ENCODE measurements around the gene SERHL2.

SERHL2 gene

DNA sequence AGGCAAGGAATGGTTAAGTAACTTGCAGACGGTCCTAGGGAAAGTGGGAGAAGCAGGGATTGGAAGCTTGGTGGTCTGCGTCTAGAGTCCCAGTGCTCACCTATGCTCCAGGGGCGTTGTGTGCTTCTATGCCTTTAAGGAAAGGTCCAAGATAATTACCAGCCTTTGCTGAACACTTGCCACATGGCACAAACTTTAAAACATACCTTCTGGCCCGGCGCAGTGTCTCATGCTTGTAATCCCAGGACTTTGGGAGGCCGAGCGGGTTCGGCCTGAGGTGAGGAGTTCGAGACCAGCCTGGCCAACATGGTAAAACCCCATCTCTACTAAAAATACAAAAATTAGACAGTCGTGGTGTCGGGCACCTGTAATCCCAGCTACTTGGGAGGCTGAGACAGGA lies 58.6 kb downstream of the SERHL2 start:
- Histone ChIP-seq H3K9me3 (ENCODE audit: insufficient read depth, low read depth, low read length) (no peaks in the 10 kb centered on the region), H3K27me3 (ENCODE audit: insufficient read depth, low read length, poor library complexity, severe bottlenecking) (no peaks in the 10 kb centered on the region), H4K20me1 (ENCODE audit: insufficient read depth, low read length, poor library complexity, severe bottlenecking) (peaks cover 44% of the 10 kb centered on the region), H3K79me2 (ENCODE audit: insufficient read depth, low read length) (peaks cover 70% of the 10 kb centered on the region), H3F3A (ENCODE audit: low read depth) (peaks cover 7% of the 10 kb centered on the region), H2AFZ (ENCODE audit: low read length) (no peak overlapping the region), H3K4me2 (ENCODE audit: low read depth, low read length, poor library complexity, severe bottlenecking) (peak overlapping the region; percentile 80), H3K9ac (ENCODE audit: low read depth, low read length, poor library complexity, severe bottlenecking) (peak overlapping the region; percentile 98), H3K4me1 (ENCODE audit: insufficient read depth, low read length, poor library complexity, severe bottlenecking) (peaks cover 46% of the 10 kb centered on the region), H3K9me2 (replicated peaks; ENCODE audit: low read depth, low read length) (no peaks in the 10 kb centered on the region), H3K36me3 (ENCODE audit: insufficient read depth, low read length) (no peaks in the 10 kb centered on the region), H3K4me3 (ENCODE audit: low read length, poor library complexity, severe bottlenecking) (peak overlapping the region; percentile 98)
- TF ChIP-seq, protein P1, sequence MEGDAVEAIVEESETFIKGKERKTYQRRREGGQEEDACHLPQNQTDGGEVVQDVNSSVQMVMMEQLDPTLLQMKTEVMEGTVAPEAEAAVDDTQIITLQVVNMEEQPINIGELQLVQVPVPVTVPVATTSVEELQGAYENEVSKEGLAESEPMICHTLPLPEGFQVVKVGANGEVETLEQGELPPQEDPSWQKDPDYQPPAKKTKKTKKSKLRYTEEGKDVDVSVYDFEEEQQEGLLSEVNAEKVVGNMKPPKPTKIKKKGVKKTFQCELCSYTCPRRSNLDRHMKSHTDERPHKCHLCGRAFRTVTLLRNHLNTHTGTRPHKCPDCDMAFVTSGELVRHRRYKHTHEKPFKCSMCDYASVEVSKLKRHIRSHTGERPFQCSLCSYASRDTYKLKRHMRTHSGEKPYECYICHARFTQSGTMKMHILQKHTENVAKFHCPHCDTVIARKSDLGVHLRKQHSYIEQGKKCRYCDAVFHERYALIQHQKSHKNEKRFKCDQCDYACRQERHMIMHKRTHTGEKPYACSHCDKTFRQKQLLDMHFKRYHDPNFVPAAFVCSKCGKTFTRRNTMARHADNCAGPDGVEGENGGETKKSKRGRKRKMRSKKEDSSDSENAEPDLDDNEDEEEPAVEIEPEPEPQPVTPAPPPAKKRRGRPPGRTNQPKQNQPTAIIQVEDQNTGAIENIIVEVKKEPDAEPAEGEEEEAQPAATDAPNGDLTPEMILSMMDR (conservative IDR thresholded peaks at IDR 0.05; ENCODE audit: low read length), result no peak
- no peak for TF ChIP-seq EZH2phosphoT487 (IDR thresholded peaks at IDR 0.05; ENCODE audit: borderline replicate concordance)

DNA sequence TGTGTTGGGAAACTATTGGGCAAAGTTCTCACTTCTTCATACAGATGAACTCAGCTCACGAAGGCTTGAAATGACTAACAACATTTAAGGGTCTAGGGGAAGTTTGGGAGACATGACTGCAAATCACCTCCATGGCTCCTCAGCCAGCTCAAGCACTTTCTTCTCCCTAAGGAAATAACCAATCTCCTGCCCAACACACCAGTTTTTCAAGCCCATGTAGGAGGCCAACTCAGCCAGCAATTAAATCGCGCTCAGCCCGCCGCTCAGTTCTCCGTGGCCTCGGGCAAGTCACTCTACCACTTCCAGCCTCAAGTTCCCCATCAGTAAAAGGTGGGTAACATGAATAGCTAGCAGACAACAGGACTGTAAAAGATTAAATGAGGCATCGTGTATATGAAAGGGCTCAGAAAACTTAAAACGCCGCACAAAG lies 60.1 kb downstream of the SERHL2 start:
- Histone ChIP-seq H3K9ac (ENCODE audit: low read depth, low read length, poor library complexity, severe bottlenecking) (peak overlapping the region; percentile 98), H3K9me3 (ENCODE audit: insufficient read depth, low read depth, low read length) (no peaks in the 10 kb centered on the region), H3K4me2 (ENCODE audit: low read depth, low read length, poor library complexity, severe bottlenecking) (peak overlapping the region; percentile 80), H3K36me3 (ENCODE audit: insufficient read depth, low read length) (peaks cover under 1% of the 10 kb centered on the region; the same call in 1 of the 2 replicates), H3K79me2 (ENCODE audit: insufficient read depth, low read length) (peaks cover 55% of the 10 kb centered on the region), H3K4me3 (ENCODE audit: low read length, poor library complexity, severe bottlenecking) (peak overlapping the region; percentile 98), H3K4me1 (ENCODE audit: insufficient read depth, low read length, poor library complexity, severe bottlenecking) (peaks cover 42% of the 10 kb centered on the region), H3K27me3 (ENCODE audit: insufficient read depth, low read length, poor library complexity, severe bottlenecking) (no peaks in the 10 kb centered on the region), H3K9me2 (replicated peaks; ENCODE audit: low read depth, low read length) (no peaks in the 10 kb centered on the region), H2AFZ (ENCODE audit: low read length) (peak overlapping the region; percentile 80), H4K20me1 (ENCODE audit: insufficient read depth, low read length, poor library complexity, severe bottlenecking) (peaks cover 40% of the 10 kb centered on the region), H3F3A (ENCODE audit: low read depth) (peaks cover 7% of the 10 kb centered on the region)
- no peak for TF ChIP-seq EZH2phosphoT487 (IDR thresholded peaks at IDR 0.05; ENCODE audit: borderline replicate concordance)

DNA sequence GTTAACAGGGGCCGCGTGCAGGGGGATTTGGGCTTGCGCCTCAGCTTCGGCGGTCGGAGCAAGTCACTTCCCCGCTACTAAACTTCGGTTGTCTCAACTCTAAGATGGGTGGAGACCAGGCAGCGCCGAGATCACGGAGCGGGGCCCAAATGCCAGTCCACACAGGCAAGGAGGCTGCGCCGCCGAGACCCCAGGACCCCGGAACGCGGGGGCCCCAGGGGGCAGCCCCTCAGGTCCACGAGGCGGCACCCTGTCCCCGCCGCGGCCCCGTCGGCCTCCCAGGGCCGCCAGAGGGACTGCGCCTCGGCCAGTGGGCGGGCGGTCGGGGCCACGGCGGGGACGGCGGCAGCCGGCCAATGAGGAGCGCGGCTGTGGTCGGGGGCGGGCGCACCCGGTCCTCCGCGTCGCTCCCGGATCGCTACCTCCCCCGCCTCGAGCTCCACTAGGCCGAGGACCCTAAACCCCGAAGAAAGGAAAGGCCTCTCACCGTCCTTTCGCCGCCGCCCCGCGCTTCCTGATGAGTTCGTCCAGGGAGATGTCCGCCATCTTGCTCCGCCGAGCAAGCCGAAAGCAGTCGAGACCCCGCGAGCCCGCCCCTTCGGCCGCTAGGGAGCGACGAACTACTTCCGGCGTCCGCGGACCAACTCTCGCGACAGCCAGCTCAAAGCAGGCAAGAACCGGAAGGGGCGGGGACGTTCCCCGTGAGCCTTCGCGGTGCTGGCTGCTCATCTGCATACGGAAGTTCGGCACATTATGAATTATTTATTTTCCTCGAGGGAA lies 60.7 kb downstream of the SERHL2 start, which contains the start of gene POLDIP3:
POLDIP3 (minus strand) TSS at position 572 of the 780 bp plus-strand sequence; CDS start at position 546, 26 bp downstream.
- Histone ChIP-seq H3K79me2 (ENCODE audit: insufficient read depth, low read length) (peaks cover 49% of the 10 kb centered on the region), H2AFZ (ENCODE audit: low read length) (peak within 1 kb of the TSS; percentile 80), H3K9ac (ENCODE audit: low read depth, low read length, poor library complexity, severe bottlenecking) (peak within 1 kb of the TSS; percentile 98), H3K36me3 (ENCODE audit: insufficient read depth, low read length) (peaks cover 3% of the 10 kb centered on the region; the same call in 1 of the 2 replicates), H3K9me2 (replicated peaks; ENCODE audit: low read depth, low read length) (no peaks in the 10 kb centered on the region), H3K27me3 (ENCODE audit: insufficient read depth, low read length, poor library complexity, severe bottlenecking) (no peaks in the 10 kb centered on the region), H3K9me3 (ENCODE audit: insufficient read depth, low read depth, low read length) (no peaks in the 10 kb centered on the region), H3K4me2 (ENCODE audit: low read depth, low read length, poor library complexity, severe bottlenecking) (peak within 1 kb of the TSS; percentile 80), H3K4me1 (ENCODE audit: insufficient read depth, low read length, poor library complexity, severe bottlenecking) (peaks cover 37% of the 10 kb centered on the region), H3K4me3 (ENCODE audit: low read length, poor library complexity, severe bottlenecking) (peak within 1 kb of the TSS; percentile 98), H3F3A (ENCODE audit: low read depth) (peaks cover 7% of the 10 kb centered on the region), H4K20me1 (ENCODE audit: insufficient read depth, low read length, poor library complexity, severe bottlenecking) (peaks cover 33% of the 10 kb centered on the region)
- TF ChIP-seq EZH2phosphoT487 (IDR thresholded peaks at IDR 0.05; ENCODE audit: borderline replicate concordance), result no peak
- TF ChIP-seq, protein P1 (conservative IDR thresholded peaks at IDR 0.05; ENCODE audit: low read length), result peak; percentile 14; the same call in 1 of the 2 replicates

All from Loucy (cell line).